SIG-M5 (cell line): ENCODE data around the gene PARL.

ENCODE experiments used
- DNase-seq: peaks from one replicate; lab custom pipeline; 2025; lab: John Stamatoyannopoulos, UW

The PARL gene

GRCh38 chr3:183854318-183855035 is 30.2 kb downstream of the PARL start:
- DNase-seq, result no peak

- DNase-seq, result no peak
These were observed 38.9 kb downstream of the PARL start for GRCh38 chr3:183845608-183846288.

- no peak for DNase-seq
These were observed 39.6 kb downstream of the PARL start for GRCh38 chr3:183845090-183845489.

GRCh38 chr3:183844606-183845005 is 40.1 kb downstream of the PARL start:
- DNase-seq, result no peak

GRCh38 chr3:183839751-183840150 is 44.9 kb downstream of the PARL start:
- no peak for DNase-seq

- no peak for DNase-seq
These were observed 46.8 kb downstream of the PARL start for GRCh38 chr3:183837894-183838293.

GRCh38 chr3:183837390-183837789 is 47.3 kb downstream of the PARL start:
- no peak for DNase-seq

- no peak for DNase-seq
These were observed 51.2 kb downstream of the PARL start for GRCh38 chr3:183833516-183833915.

GRCh38 chr3:183830187-183830586 is 54.5 kb downstream of the PARL start:
- DNase-seq, result no peak

- DNase-seq, result no peak
These were observed 55.2 kb downstream of the PARL start for GRCh38 chr3:183829466-183829865.

- no peak for DNase-seq
These were observed 56.2 kb downstream of the PARL start for GRCh38 chr3:183828538-183828870.

GRCh38 chr3:183827809-183828537 is 56.7 kb downstream of the PARL start:
- DNase-seq, result no peak

- DNase-seq, result no peak
These were observed 58.0 kb downstream of the PARL start for GRCh38 chr3:183826448-183827250.

- no peak for DNase-seq
These were observed 59.1 kb downstream of the PARL start, which contains the start of gene MAP6D1 for GRCh38 chr3:183825456-183826161. TSS of gene MAP6D1 (minus strand) at chr3:183825577. CDS start at chr3:183825547, 30 bp downstream.

GRCh38 chr3:183824761-183825455 is 59.8 kb downstream of the PARL start:
- no peak for DNase-seq

GRCh38 chr3:183823963-183824362 is 60.7 kb downstream of the PARL start:
- no peak for DNase-seq

- no peak for DNase-seq
These were observed 62.0 kb downstream of the PARL start for GRCh38 chr3:183822631-183823030.

- no peak for DNase-seq
These were observed 64.8 kb downstream of the PARL start for GRCh38 chr3:183819831-183820230.

GRCh38 chr3:183818706-183819624 is 65.7 kb downstream of the PARL start:
- DNase-seq, result no peak
